Heart left ventricle (tissue), 16 donors: ENCODE measurements around the gene NKX6-1. TPM values are rescaled to one million over a fixed set of nuclear protein-coding genes. Genes with fewer than 3 reads are reported as not detected.

ENCODE experiments used
- ATAC-seq, 4 donors: fragments of 200-7000 bp; cut with Tn5 transposase; one replicate each; pipeline ENCODE4 v1.9.1; 2020 to 2022; ENCODE audit warnings: moderate library complexity in 4 of 4, mild to moderate bottlenecking in 3 of 4, moderate number of reproducible peaks in 1 of 4
- DNase-seq, 5 donors: peaks; one replicate each; pipeline ENCODE4 v3.0.0-alpha.2; 2020
- H3K27ac ChIP-seq, 12 donors: fragments of 200-600 bp; sonication (generic) in 4 of 12; one replicate each; pipeline versions ENCODE4 v1.5.0 to v1.8.0; 2016 to 2022; ENCODE audit warnings: mild to moderate bottlenecking in 2 of 12
- H3K27me3 ChIP-seq, 9 donors: fragments of 200-600 bp; sonication (generic) in 2 of 9; one replicate each; pipeline versions ENCODE4 v1.5.1 to v1.8.0; 2016 to 2022; ENCODE audit warnings: mild to moderate bottlenecking in 3 of 9
- H3K36me3 ChIP-seq, 9 donors: fragments of 200-600 bp; sonication (generic) in 2 of 9; one replicate each; pipeline versions ENCODE4 v1.5.0 to v1.8.0; 2018 to 2022; ENCODE audit warnings: mild to moderate bottlenecking in 2 of 9
- H3K4me1 ChIP-seq, 12 donors: fragments of 200-600 bp; sonication (generic) in 4 of 12; one replicate each; pipeline versions ENCODE4 v1.5.0 to v1.8.0; 2016 to 2022; ENCODE audit warnings: mild to moderate bottlenecking in 3 of 12
- H3K4me3 ChIP-seq, 12 donors: fragments of 200-600 bp; sonication (generic) in 4 of 12; one replicate each; pipeline versions ENCODE4 v1.5.0 to v1.8.0; 2017 to 2022; ENCODE audit warnings: mild to moderate bottlenecking in 9 of 12, moderate library complexity in 4 of 12
- H3K9me3 ChIP-seq, 12 donors: fragments of 200-600 bp; sonication (generic) in 4 of 12; one replicate each; pipeline versions ENCODE4 v1.5.0 to v1.8.0; 2016 to 2022; ENCODE audit warnings: mild to moderate bottlenecking in 1 of 12
- POLR2A ChIP-seq, 2 donors: fragments of 450-650 bp; IDR thresholded peaks; one replicate each; pipeline ENCODE4 v1.6.1; 2017; ENCODE audit warnings: antibody characterized with exemption in 2 of 2, mild to moderate bottlenecking in 2 of 2, moderate library complexity in 2 of 2
- WGBS, 4 donors: extraction: QIAGEN DNeasy Blood & Tissue Kit in 2 of 4; methylation state at CpG; one replicate each; pipeline versions ENCODE4 v1.1.5 to v1.1.7; 2013 to 2018; 5-methylcytosine and 5-hydroxymethylcytosine counted together
- intact Hi-C, 10 donors: fragments of 100-400 bp; cut with DNase I; formaldehyde crosslinking; loops; one replicate each; pipeline versions ENCODE4 v1.11.1 to v1.14.2; 2022
- polyA plus RNA-seq, 2 donors: library from polyadenylated mRNA; stranded (reverse); fragments of 200-250 nt; gene quantifications; one replicate each; pipeline ENCODE4 v1.2.3, GENCODE V29; 2013
- total RNA-seq, 9 donors: library from RNA; depleted of rRNA in 2 of 9; stranded (reverse); fragments of >200 nt in 2 of 9; fragmentation: NEBNext Ultra II Directional in 3 of 9; extraction: Animal tissue kit (Norgen Biotek cat#: 25700) in 3 of 9; gene quantifications; one replicate each; pipeline versions ENCODE4 v1.1.0 to v1.2.4, GENCODE V29; 2016 to 2023
- TF ChIP-seq, protein P1 (sequence below), 12 donors: fragments of 200-600 bp; sonication (generic) in 4 of 12; IDR thresholded peaks; one replicate each; pipeline versions ENCODE4 v1.5.0 to v1.8.0; 2018 to 2022; ENCODE audit warnings: antibody characterized with exemption in 12 of 12, mild to moderate bottlenecking in 5 of 12
- donor health status: ischemic (EF 13 %, LVEDD 7.1; RV severe dilation, severe dysfunction).
- donor health status: healthy with polysubstance abuse.
- donor health status: DM: no; HTN: yes; CAD: no.
- donor health status: DM: no; HTN: no; CAD: no.
- donor health status: ischemic (EF 25% LVEDD 6.9; RV normal size, moderate dysfunction).
- donor health status: ischemic (EF 25% LVEDD 5.7; RV mildly dilated, moderate dysfunction).
- donor health status: healthy.
- donor health status: DM: yes; HTN: yes; CAD: no.
- donor health status: ischemic (EF 35%, LVEDD 5.7; RV mildly dilated, moderate dysfunction).
- donor health status: nonischemic (EF 11% LVEDD 7.7; RV severe dilation, severe dysfunction).
- donor health status: DM: yes; HTN: yes; CAD: no.
- donor health status: PGD.
- donor health status: ischemic (EF 29% LVEDD 5.4; RV normal size, mild dysfunction).
- donor health status: nonischemic (EF 23%, LVEDD 6.1; RV moderate dilation, normal function).

Gene NKX6-1
- total and polyA plus RNA-seq, 11 donors = 0.32 TPM; not detected in 10

DNA sequence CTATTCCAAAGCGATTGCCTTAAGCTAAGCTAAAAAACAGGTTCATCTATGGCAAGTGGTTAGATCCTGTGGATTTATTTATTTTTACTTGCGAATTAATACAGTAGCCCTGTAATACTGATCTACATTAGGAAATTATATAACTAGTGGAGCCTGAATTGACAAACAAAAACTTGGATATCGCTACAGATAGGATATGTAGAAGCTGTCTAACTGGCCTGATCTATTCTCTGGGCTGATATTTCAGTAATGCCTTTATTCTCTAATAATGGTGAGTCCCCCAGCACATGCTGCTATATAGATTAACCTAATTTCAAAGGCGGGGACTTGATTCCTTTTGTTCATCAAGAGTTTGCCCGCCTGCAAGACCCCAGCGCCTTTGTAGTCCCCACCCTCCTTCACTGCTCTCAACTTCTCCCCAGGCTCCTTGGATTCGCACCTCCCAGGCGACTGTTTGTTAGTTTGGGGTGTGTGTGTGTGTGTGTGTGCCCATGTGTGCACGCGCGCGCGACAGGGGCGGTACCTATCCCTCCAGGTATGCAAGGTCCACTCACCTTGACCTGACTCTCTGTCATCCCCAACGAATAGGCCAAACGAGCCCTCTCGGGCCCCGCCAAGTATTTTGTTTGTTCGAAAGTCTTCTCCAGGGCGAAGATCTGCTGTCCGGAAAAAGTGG, 3.8 kb downstream of the NKX6-1 start:
- TF ChIP-seq, protein P1, sequence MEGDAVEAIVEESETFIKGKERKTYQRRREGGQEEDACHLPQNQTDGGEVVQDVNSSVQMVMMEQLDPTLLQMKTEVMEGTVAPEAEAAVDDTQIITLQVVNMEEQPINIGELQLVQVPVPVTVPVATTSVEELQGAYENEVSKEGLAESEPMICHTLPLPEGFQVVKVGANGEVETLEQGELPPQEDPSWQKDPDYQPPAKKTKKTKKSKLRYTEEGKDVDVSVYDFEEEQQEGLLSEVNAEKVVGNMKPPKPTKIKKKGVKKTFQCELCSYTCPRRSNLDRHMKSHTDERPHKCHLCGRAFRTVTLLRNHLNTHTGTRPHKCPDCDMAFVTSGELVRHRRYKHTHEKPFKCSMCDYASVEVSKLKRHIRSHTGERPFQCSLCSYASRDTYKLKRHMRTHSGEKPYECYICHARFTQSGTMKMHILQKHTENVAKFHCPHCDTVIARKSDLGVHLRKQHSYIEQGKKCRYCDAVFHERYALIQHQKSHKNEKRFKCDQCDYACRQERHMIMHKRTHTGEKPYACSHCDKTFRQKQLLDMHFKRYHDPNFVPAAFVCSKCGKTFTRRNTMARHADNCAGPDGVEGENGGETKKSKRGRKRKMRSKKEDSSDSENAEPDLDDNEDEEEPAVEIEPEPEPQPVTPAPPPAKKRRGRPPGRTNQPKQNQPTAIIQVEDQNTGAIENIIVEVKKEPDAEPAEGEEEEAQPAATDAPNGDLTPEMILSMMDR (IDR thresholded peaks at IDR 0.05) = no peak
- no peak for TF ChIP-seq POLR2A (IDR thresholded peaks at IDR 0.05)
- ATAC-seq (no peak), DNase-seq (no peak)
- intact Hi-C loops = no loop called here
- Histone ChIP-seq H3K27ac (no peak overlapping the region), H3K27me3 (peaks cover 81 to 100% (median 100%) of the 10 kb centered on the region in 9 donors), H3K4me3 (no peak overlapping the region), H3K4me1 (peaks cover 0 to 52% (median 24%) of the 10 kb centered on the region in 12 donors), H3K9me3 (no peaks in the 10 kb centered on the region), H3K36me3 (no peaks in the 10 kb centered on the region)
- WGBS, 4 donors = 5 to 15% (median 11%) methylated on average over 19 to 21 of the region's 21 CpGs

DNA sequence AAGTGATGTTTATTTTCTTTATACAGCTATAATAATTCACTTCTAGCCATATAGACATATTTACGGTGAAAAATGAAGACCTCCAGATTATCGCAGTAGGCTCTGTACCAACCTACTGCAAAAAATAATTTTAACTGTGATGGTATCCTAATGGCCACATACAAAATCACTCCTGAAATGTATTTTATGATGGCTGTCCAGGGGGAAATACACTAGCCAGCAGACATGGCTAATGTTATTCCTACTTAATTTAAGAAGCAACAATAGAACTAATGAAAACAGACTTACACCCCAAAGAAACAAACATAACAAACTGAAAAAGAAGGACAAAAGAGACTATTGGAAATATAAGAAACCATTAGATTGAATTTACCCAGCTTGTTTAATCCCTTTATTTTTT, 4.6 kb downstream of the NKX6-1 start:
- DNase-seq (no peak), ATAC-seq (no peak)
- TF ChIP-seq POLR2A (IDR thresholded peaks at IDR 0.05) = no peak
- TF ChIP-seq, protein P1 (IDR thresholded peaks at IDR 0.05) = no peak
- H3K9me3 ChIP-seq = no peaks in the 10 kb centered on the region
- no peak overlapping the region for H3K4me3 ChIP-seq
- intact Hi-C loops = no loop called here
- no peak overlapping the region for H3K27ac ChIP-seq
- 47 to 77% (median 56%) methylated on average over 2 of the region's 2 CpGs for WGBS, 4 donors
- H3K36me3 ChIP-seq = no peaks in the 10 kb centered on the region
- peaks cover 0 to 45% (median 21%) of the 10 kb centered on the region in 12 donors for H3K4me1 ChIP-seq
- H3K27me3 ChIP-seq = peaks cover 80 to 100% (median 99%) of the 10 kb centered on the region in 9 donors

DNA sequence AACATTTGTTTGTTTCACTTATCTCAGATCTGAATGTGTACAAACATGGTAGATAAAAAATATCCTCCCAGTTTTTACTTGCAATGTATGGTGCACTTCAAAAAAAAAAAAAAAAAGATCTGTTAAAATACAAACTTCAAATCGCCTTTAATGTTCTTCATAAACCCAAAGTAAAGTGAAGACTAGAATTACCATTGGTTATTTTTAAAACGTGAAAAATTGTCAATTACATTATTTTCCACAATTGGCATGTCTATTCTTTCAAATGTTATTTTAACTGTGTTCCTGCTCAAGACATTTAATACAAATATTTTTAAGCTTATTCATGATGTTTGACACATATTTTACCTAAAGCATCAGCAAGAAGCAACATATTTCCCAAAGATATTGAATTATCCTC, 5.0 kb downstream of the NKX6-1 start:
- Histone ChIP-seq H3K9me3 (no peaks in the 10 kb centered on the region), H3K27ac (no peak overlapping the region), H3K27me3 (peaks cover 75 to 100% (median 98%) of the 10 kb centered on the region in 9 donors), H3K36me3 (no peaks in the 10 kb centered on the region), H3K4me3 (no peak overlapping the region), H3K4me1 (peaks cover 0 to 41% (median 18%) of the 10 kb centered on the region in 12 donors)
- TF ChIP-seq, protein P1 (IDR thresholded peaks at IDR 0.05) = no peak
- TF ChIP-seq POLR2A (IDR thresholded peaks at IDR 0.05) = no peak
- intact Hi-C loops = no loop called here
- ATAC-seq = no peak
- WGBS, 4 donors = 10 to 20% (median 15%) methylated on average over 2 of the region's 2 CpGs
- DNase-seq = no peak

DNA sequence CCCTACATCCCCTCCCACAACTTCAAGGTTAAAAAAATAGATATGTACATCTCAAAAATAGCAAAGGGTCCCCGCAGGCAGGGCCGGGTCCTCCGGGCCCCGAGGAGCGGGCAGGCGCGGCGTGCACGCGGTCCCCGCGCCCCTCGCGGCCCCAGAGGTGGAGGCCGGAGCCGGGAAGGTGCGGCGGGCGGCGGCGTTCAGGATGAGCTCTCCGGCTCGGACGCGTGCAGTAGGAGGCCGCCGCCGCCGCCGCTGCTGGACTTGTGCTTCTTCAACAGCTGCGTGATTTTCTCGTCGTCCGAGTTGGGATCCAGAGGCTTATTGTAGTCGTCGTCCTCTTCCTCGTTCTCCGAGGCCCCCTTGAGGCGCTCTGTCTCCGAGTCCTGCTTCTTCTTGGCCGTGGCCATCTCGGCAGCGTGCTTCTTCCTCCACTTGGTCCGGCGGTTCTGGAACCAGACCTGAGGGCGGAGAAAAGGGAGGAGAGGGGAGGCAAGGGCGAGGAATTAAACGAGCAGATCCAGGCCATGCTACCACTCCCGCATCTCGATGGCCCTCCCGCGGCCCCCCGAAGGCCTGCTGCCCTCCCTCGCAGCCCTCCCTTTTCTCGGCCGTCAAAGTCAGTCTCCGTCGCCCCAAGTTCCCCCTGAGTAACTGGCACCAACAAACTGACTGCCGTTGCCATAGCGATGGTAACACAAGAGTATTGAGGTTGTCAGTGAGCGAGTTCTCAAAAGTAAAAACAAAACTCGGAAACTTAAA, 5.8 kb downstream of the NKX6-1 start:
- peaks cover 67 to 99% (median 96%) of the 10 kb centered on the region in 9 donors for H3K27me3 ChIP-seq
- H3K4me1 ChIP-seq = peaks cover 0 to 33% (median 12%) of the 10 kb centered on the region in 12 donors
- ATAC-seq = peak in 1 of 4 donors; percentile 26
- intact Hi-C loops = no loop called here
- DNase-seq = no peak
- H3K4me3 ChIP-seq = peak overlapping the region in 3 of 12 donors; percentile 13 to 18 (median 16)
- 2 to 4% (median 3%) methylated on average over 27 to 62 of the region's 62 CpGs for WGBS, 4 donors
- TF ChIP-seq, protein P1 (IDR thresholded peaks at IDR 0.05) = no peak
- no peak for TF ChIP-seq POLR2A (IDR thresholded peaks at IDR 0.05)
- H3K27ac ChIP-seq = no peak overlapping the region
- no peaks in the 10 kb centered on the region for H3K9me3 ChIP-seq
- no peaks in the 10 kb centered on the region for H3K36me3 ChIP-seq
